GM13976 (cell line): ENCODE data around the gene SPINK2.

Experiments
- DNase-seq: peaks from one replicate; pipeline ENCODE4 v3.0.0; 2012; ENCODE audit warnings: low spot score
- in situ Hi-C: fragments of 300-500 bp; cut with MboI; formaldehyde crosslinking; loops from one replicate; pipeline ENCODE4 v1.12.0; 2022; ENCODE audit warnings: low sequenced_read_pairs, mixed read lengths, inconsistent platforms; ENCODE audit not compliant: unreplicated experiment
- TF ChIP-seq, protein P1 (sequence below): IDR thresholded peaks from 2 replicates; pipeline ENCODE4 v1.5.1; 2012; ENCODE audit warnings: borderline replicate concordance, mild to moderate bottlenecking; ENCODE audit not compliant: insufficient read depth; ENCODE audit errors: extremely low read depth, missing control alignments, control extremely low read depth

SPINK2 gene

DNA sequence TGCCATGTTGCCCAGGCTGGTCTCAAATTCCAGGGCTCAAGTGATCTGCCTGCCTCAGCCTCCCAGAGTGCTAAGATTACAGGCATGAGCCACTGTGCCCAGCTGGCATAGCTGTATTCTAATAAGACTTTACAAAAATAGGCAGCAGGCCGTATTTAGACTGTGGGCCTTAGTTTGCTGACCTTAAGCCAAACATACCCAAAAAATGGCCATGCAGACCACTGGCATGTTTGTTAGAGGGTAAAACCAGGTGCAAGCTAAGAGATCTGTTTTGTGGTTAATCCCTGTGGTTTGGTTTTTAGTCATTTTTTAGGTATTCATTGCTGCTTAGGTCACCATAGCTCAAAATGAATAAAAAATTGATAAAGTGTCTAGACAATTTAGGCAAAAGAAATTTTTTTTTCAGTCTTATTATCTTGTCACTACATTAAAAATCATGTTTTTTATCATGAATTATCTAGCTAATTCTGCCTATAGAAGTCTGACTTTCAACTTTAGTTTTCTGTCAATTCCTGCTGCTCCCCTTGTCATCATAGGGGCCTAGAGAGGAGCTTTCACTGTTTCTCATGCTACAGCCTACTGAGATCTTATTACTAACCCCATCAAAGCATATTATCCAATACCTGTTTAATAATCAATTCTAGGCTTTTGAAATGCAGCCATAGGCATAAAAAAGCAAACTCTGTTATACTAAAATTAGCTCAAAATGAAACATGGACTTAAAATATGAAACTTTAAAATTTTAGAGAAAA is 7.5 kb upstream of the SPINK2 start:
- in situ Hi-C loops = no loop called here
- DNase-seq = no peak
- TF ChIP-seq, protein P1, sequence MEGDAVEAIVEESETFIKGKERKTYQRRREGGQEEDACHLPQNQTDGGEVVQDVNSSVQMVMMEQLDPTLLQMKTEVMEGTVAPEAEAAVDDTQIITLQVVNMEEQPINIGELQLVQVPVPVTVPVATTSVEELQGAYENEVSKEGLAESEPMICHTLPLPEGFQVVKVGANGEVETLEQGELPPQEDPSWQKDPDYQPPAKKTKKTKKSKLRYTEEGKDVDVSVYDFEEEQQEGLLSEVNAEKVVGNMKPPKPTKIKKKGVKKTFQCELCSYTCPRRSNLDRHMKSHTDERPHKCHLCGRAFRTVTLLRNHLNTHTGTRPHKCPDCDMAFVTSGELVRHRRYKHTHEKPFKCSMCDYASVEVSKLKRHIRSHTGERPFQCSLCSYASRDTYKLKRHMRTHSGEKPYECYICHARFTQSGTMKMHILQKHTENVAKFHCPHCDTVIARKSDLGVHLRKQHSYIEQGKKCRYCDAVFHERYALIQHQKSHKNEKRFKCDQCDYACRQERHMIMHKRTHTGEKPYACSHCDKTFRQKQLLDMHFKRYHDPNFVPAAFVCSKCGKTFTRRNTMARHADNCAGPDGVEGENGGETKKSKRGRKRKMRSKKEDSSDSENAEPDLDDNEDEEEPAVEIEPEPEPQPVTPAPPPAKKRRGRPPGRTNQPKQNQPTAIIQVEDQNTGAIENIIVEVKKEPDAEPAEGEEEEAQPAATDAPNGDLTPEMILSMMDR = no peak

DNA sequence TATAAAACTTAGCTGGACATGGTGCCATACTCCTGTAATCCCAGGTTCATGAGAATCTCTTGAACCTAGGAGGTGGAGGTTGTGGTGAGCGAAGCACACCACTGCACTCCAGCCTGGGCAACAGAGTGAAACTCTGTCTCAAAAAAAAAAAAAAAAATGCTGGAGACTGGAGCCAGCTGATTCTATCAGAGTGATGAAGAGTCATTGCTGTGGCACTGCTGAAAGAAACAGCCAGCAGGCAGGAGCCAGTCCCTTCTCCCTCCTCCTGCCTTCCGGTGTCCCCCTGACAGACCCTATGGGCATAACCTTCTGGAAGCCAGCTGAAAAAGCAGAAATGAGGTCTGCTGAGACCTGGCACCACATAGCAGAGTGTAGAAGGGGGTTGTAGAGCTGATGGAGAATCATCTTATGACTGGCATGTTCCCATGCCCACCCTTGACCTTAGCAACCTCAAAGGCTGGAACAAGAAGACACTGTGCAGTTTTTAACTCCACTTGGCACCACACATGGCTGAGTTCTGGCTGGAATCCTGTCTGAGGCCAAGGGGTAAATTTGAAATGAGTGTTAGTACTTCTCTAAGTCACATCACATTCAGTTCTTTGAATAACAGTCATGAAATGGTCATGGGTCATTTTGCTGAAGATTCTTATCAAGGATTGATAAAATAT is 2.6 kb upstream of the SPINK2 start:
- TF ChIP-seq, protein P1 = no peak
- in situ Hi-C loops = no loop called here
- no peak for DNase-seq

DNA sequence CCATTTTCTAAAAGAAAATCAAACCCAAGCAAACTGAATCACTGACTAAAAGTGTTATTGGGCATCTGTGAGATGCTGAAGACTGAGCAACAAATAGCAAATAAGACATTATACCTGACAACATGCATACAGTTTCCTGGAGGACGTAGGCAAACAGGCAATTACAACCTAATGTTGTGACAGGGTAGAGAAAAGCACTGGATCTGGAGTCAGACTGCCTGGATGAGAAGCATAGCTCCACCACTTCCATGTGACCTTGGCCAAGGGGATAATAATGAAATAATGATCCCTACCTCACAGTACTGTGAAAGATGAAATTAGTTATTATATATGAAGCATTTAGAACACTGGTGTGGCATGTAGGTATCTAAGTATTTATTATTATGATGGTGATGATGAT is 2.7 kb downstream of the SPINK2 start:
- in situ Hi-C loops = no loop called here
- TF ChIP-seq, protein P1 = no peak
- DNase-seq = no peak

GRCh38 chr4:56817840-56818491 is 3.5 kb downstream of the SPINK2 start:
- in situ Hi-C loops = no loop called here
- peak; percentile 71 for DNase-seq
- TF ChIP-seq, protein P1 = no peak

DNA sequence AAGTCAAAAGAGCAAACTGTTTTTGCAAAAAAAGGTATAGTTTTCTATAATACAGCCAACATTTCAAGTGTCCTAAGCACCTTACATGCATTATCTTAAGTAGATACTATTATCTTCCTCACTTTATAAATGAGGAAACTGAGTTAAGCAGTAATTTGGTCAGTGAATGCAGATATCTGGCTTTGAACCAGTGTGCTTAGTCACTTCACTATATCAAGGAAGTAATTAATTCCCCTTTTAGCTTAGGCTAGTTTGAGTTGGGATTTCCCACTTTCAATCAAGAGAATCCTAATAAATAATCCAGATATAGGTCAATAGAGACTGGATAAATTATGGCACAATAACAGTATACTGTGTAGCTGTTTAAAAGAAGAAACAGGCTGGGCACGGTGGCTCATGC is 14.8 kb downstream of the SPINK2 start:
- in situ Hi-C loops = no loop called here
- DNase-seq = no peak
- TF ChIP-seq, protein P1 = no peak

DNA sequence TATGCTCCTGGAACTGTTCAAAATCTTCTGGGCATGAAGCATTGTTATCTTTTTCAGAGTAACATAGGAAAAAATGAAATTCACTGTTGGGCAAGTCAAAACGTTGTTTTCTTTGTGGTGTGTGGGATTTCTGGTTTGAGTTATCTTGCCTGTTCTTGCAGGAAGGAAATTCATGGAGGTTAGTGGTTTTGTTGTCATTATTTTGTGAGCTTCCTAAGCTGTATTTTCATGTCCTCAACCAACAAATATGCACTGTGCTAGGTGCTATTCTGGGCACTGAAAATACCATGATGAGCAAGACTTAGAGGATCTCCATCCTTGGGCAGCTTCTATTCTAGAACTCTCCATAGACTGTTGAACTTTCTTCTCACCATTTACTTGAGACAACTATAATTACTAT is 16.9 kb downstream of the SPINK2 start:
- in situ Hi-C loops = no loop called here
- no peak for DNase-seq
- TF ChIP-seq, protein P1 = no peak
